ENCODE data around the gene TNFRSF11A. TPM values are rescaled to one million over a fixed set of nuclear protein-coding genes. Genes with fewer than 3 reads are reported as not detected.

The TNFRSF11A gene
- total RNA-seq, 2 donors from 2014 or later = 13.7 to 35.6 TPM

DNA sequence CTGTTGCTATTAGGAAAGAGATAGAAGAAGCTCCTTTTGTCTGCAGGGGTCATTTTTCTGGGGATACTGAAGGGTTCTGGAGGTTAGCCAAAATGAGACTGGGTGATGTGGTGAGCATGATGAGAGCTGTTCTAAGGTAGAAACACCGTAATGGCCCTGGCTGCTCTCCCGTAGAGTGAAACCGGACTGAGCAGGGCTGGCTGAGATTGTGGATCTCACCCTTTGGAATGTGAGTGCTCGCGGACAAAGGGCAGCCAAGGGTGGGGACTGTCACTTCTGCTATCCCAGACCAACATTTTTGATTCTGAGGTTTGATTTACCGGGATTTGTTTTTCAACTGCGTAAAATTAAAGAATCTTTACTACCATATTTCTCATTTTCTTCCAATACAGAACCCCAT, 36.2 kb downstream of the TNFRSF11A start:
- no peaks in the 10 kb centered on the region for H3K9me3 ChIP-seq (ENCODE audit: control insufficient read depth, low read length)
- no peak overlapping the region for H3K9ac ChIP-seq (ENCODE audit: extremely low read depth, low read length, poor library complexity, severe bottlenecking)
- Mint-ChIP-seq H3K9me3 (no peaks in the 10 kb centered on the region), H3K4me1 (peaks cover 11% of the 10 kb centered on the region), H3K4me3 (no peak overlapping the region), H3K27ac (no peak overlapping the region), H3K27me3 (ENCODE audit: insufficient read depth) (no peaks in the 10 kb centered on the region), H3K36me3 (ENCODE audit: low read depth) (peaks cover 51% of the 10 kb centered on the region)
- no peak overlapping the region for H3K27ac ChIP-seq (ENCODE audit: low read depth, low read length)
- WGBS, 2 experiments (ENCODE audit: insufficient coverage in 1 of 2, insufficient read length in 1 of 2) = 94 to 98% methylated on average over 7 of the region's 7 CpGs
- TF ChIP-seq, protein P1, sequence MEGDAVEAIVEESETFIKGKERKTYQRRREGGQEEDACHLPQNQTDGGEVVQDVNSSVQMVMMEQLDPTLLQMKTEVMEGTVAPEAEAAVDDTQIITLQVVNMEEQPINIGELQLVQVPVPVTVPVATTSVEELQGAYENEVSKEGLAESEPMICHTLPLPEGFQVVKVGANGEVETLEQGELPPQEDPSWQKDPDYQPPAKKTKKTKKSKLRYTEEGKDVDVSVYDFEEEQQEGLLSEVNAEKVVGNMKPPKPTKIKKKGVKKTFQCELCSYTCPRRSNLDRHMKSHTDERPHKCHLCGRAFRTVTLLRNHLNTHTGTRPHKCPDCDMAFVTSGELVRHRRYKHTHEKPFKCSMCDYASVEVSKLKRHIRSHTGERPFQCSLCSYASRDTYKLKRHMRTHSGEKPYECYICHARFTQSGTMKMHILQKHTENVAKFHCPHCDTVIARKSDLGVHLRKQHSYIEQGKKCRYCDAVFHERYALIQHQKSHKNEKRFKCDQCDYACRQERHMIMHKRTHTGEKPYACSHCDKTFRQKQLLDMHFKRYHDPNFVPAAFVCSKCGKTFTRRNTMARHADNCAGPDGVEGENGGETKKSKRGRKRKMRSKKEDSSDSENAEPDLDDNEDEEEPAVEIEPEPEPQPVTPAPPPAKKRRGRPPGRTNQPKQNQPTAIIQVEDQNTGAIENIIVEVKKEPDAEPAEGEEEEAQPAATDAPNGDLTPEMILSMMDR (conservative IDR thresholded peaks at IDR 0.05) = no peak
- no peaks in the 10 kb centered on the region for H3K27me3 ChIP-seq (ENCODE audit: control insufficient read depth, insufficient read depth, low read length, poor library complexity, severe bottlenecking)
- peaks cover 43% of the 10 kb centered on the region for H3K36me3 ChIP-seq (ENCODE audit: control insufficient read depth, insufficient read depth, low read length)
- no peaks in the 10 kb centered on the region for H3K4me1 ChIP-seq (ENCODE audit: control insufficient read depth, insufficient read depth, low read length)
- H3K4me3 ChIP-seq (ENCODE audit: low read length) = no peak overlapping the region
- no peak for DNase-seq

DNA sequence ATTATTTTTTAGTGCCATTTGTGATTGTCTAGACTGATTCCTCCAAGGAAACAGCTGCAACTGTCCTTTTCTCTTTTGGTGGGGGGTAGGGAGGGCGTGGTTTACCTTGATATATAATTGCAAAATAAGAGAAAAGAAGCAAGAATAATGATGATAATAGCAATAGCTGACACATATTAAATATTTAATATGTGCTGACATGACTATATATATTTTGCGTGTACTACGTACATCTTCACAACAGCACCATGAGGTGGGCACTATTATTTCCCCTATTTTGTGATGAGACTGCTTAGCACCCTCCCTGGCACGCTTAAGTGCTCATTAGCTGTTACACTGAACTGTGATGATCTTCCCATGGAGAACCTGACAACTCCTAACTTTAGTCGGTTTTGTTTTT, 39.4 kb downstream of the TNFRSF11A start:
- H3K27me3 ChIP-seq (ENCODE audit: control insufficient read depth, insufficient read depth, low read length, poor library complexity, severe bottlenecking) = no peaks in the 10 kb centered on the region
- no peaks in the 10 kb centered on the region for H3K9me3 Mint-ChIP-seq
- TF ChIP-seq, protein P1 (conservative IDR thresholded peaks at IDR 0.05) = no peak
- H3K4me3 Mint-ChIP-seq = no peak overlapping the region
- no peak overlapping the region for H3K9ac ChIP-seq (ENCODE audit: extremely low read depth, low read length, poor library complexity, severe bottlenecking)
- no peaks in the 10 kb centered on the region for H3K27me3 Mint-ChIP-seq (ENCODE audit: insufficient read depth)
- no peak overlapping the region for H3K27ac Mint-ChIP-seq
- H3K4me1 ChIP-seq (ENCODE audit: control insufficient read depth, insufficient read depth, low read length) = peaks cover 1% of the 10 kb centered on the region
- no peak overlapping the region for H3K27ac ChIP-seq (ENCODE audit: low read depth, low read length)
- H3K9me3 ChIP-seq (ENCODE audit: control insufficient read depth, low read length) = no peaks in the 10 kb centered on the region
- 97% methylated on average over 3 to 4 of the region's 5 CpGs for WGBS, 2 experiments (ENCODE audit: insufficient coverage in 1 of 2, insufficient read length in 1 of 2)
- peaks cover 3% of the 10 kb centered on the region for H3K4me1 Mint-ChIP-seq
- peaks cover 61% of the 10 kb centered on the region for H3K36me3 Mint-ChIP-seq (ENCODE audit: low read depth)
- peaks cover 43% of the 10 kb centered on the region for H3K36me3 ChIP-seq (ENCODE audit: control insufficient read depth, insufficient read depth, low read length)
- no peak overlapping the region for H3K4me3 ChIP-seq (ENCODE audit: low read length)
- DNase-seq = no peak

DNA sequence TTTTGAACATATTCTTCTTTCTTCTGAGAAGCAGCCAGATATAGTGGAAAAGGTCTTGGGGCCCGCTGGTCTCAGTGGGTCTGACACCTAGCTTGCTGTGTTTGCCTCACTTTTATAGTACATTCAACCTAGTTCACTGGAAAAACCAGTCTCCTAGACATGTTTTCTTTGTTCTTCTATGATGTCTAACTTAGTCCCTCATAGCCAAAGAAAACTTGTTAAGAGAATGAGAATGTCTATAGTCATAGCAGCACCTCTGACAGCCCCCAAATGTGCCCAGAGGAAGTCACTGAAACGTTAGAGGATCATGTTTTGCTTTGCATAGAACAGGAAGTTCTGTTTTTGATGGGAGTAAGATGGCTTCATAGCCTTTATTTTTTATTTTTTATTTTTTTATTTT, 40.3 kb downstream of the TNFRSF11A start:
- H3K9me3 ChIP-seq (ENCODE audit: control insufficient read depth, low read length) = no peaks in the 10 kb centered on the region
- Mint-ChIP-seq H3K27me3 (ENCODE audit: insufficient read depth) (no peaks in the 10 kb centered on the region), H3K4me1 (peaks cover 2% of the 10 kb centered on the region), H3K9me3 (no peaks in the 10 kb centered on the region), H3K36me3 (ENCODE audit: low read depth) (peaks cover 55% of the 10 kb centered on the region), H3K27ac (no peak overlapping the region), H3K4me3 (no peak overlapping the region)
- H3K27me3 ChIP-seq (ENCODE audit: control insufficient read depth, insufficient read depth, low read length, poor library complexity, severe bottlenecking) = no peaks in the 10 kb centered on the region
- no peak overlapping the region for H3K27ac ChIP-seq (ENCODE audit: low read depth, low read length)
- WGBS, 2 experiments (ENCODE audit: insufficient coverage in 1 of 2, insufficient read length in 1 of 2) = 81 to 100% methylated on average over 1 to 2 of the region's 2 CpGs
- DNase-seq = no peak
- H3K9ac ChIP-seq (ENCODE audit: extremely low read depth, low read length, poor library complexity, severe bottlenecking) = no peak overlapping the region
- TF ChIP-seq, protein P1 (conservative IDR thresholded peaks at IDR 0.05) = no peak
- peaks cover 39% of the 10 kb centered on the region for H3K36me3 ChIP-seq (ENCODE audit: control insufficient read depth, insufficient read depth, low read length)
- H3K4me1 ChIP-seq (ENCODE audit: control insufficient read depth, insufficient read depth, low read length) = peaks cover 2% of the 10 kb centered on the region
- no peak overlapping the region for H3K4me3 ChIP-seq (ENCODE audit: low read length)

Data from endodermal cell (in vitro differentiated cells).